Fibroblast of skin of abdomen (primary cell): Measurements from ENCODE around the gene JAK1.
"Not testable (repeated sequence)": the region's sequence is repeated elsewhere in the genome, so short reads cannot be mapped to it uniquely, and the experiment has no call there.

Experiments
- DNase-seq: peaks from one replicate; pipeline ENCODE4 v3.0.0-alpha.2; 2013

Gene JAK1

DNA sequence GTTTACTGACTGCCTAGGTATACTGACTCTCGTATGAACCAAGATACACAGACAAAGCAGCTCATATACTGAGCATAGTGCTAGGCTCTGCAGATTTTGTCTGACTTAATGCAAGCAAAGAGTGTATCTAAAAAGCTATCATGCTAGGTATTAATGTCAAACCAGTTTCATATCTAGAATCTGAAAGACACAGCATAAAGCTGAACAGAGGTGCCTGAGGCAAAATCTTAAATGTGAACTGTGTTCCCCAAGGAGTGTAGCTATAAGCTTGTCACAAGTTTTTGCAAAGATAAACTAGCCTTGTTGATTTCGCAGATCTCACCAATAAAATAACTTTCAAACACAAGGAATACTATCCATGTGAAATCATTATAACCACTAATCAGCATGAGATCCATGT lies 18.1 kb downstream of the JAK1 start:
- no peak for DNase-seq

DNA sequence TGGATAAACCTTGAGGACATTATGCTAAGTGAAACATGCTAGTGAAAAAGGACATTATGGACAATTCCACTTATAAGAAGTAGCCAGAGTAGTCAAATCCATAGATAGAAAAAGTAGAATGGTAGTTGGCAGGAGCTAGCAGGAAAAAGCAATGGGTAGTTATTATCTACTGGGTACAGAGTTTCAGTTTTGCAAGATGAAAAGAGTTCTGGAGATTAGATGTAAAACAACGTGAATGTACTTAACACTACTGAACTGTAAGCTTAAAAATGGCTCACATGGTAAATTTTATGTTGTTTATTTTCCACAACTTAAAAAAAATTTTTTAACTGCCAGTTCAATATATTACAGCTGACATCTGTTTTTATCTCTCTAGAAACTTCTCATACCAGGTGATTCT lies 19.4 kb downstream of the JAK1 start:
- no peak for DNase-seq

DNA sequence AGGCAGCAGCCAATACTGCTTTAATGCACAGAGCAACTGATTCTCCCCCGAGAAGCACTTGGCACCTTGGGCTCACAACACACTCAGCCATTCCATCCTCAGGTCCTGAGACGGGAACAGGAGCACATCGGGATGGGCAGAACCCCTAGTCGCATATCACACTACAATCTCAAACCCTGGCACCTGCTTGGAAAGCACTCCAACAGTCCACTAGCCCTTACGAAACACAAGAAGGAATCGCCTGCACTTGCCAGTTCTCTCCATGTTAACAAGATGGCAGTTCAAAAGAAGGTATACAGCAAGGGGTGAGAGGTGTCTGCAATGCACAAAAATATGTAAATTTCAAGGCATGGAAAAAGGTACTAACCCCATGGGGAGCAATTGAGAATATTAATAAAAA lies 21.4 kb downstream of the JAK1 start:
- DNase-seq = no peak

GRCh38 chr1:64942675-64943074 lies 23.7 kb downstream of the JAK1 start:
- no peak for DNase-seq

DNA sequence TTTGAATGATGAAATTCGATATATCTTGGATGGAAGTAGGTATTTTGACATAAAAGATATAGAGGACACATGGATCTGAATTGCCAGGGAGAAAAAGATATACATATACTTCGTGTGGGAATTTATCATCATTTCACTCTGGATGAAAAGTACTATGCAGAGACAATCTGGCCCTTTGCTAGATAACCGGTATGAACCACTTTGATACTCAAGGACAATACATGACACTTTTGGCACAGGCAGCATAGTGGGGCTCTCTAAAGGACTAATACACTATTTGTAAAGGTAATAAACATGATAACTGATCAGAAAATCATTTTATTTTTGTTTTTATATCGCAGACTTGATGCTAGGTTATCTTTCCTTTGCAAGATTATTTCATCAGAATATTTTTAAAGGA lies 24.2 kb downstream of the JAK1 start:
- no peak for DNase-seq

GRCh38 chr1:64941461-64942117 lies 24.8 kb downstream of the JAK1 start:
- DNase-seq = no peak

DNA sequence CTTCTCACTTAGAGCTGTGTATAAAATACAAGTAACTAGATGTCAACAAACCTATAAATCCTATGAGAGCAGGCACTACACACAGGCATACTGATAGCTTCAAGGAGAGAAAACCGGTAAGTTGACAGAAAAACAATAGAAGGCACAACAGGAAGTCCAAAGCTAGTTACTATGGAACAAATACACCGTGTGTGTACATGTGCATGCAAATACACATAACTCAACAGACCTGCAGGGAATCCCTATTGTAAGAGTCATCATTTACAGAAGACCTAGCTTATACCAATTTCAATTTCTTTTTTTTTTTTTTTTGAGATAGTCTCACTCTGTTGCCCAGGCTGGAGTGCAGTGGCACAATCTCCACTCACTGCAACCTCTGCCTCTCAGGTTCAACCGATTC lies 26.3 kb downstream of the JAK1 start:
- no peak for DNase-seq

DNA sequence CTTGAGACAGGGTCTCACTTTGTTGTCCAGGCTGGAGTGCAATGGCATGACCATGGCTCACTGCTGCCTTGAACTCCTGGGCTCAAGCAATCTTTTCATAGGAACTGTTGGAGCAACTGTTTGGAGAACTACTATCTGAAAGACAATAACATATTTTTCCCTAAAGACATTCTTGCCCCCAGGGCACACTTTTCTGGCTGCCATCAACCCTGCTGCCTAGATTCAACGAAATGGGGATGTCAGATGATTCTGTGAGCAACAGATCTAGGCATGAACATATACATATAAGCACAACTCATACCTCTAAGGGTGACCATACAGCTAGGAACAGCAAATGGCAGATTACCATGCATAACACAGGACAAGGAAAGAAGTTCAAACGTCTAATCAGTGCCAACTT lies 27.4 kb downstream of the JAK1 start:
- DNase-seq = no peak

DNA sequence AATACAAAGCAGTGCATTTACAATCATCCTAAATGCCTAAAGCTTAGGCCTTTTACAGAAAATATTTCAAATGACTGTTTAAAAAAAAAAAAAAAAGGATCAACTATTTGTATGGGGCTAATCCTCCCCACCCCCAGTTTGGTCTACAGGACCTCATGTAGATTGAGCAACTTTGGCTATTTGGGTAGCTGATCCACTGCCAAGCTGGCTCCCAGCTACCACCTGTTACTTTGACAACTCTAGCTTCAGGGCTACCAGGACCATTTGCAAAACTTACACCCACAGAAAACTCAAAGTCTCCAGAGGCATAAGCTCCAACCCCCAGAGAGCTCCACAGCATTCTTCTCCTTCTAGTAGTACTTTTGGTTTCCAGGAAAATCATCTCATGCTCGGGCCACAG lies 29.4 kb downstream of the JAK1 start:
- no peak for DNase-seq

- DNase-seq = no peak
These were observed 30.7 kb downstream of the JAK1 start for GRCh38 chr1:64935551-64936155.

GRCh38 chr1:64934878-64935275 lies 31.5 kb downstream of the JAK1 start:
- DNase-seq = no peak

- peak; percentile 86 for DNase-seq
These were observed 32.1 kb downstream of the JAK1 start for GRCh38 chr1:64934115-64934877.

DNA sequence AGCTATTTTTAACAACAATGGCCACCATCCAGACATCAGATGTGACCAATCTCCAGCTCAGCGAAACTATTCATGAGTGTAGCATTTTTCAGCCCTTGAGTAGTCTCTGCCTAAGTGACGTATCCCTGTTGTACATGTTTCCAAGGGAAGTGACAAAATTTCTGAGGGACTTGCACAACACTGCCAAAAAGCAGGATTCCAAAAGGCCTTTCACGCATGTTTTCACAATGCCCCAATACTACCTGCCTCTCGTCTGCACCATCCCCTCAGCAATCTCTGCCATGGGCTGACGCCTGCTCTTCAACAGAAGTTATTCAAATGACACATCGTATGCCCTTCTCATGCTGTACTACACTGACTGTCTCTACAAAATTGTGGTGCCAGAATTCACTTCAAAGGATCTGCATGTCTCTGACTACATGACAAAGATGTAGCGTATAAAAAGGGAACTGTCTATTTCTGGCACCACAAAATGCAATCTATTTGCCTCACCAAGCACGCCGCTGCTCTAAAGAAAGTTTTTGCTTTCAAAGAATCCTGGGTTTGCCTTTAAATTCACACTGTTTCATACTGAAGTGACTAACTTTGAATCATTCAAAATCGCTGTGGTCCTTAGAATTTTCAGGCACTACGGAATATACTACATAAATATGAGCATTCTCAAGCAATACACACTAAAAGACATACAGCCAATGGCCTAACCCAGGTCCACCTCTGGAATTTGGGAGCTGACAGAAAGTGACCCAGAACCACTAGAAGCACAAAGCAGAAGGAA lies 32.9 kb downstream of the JAK1 start:
- peak; percentile 90 for DNase-seq

GRCh38 chr1:64932962-64933295 lies 33.4 kb downstream of the JAK1 start:
- DNase-seq = no peak

- DNase-seq = not testable (repeated sequence)
These were observed 35.7 kb downstream of the JAK1 start for GRCh38 chr1:64930640-64931039.

- no peak for DNase-seq
These were observed 37.1 kb downstream of the JAK1 start for GRCh38 chr1:64929221-64929620.

DNA sequence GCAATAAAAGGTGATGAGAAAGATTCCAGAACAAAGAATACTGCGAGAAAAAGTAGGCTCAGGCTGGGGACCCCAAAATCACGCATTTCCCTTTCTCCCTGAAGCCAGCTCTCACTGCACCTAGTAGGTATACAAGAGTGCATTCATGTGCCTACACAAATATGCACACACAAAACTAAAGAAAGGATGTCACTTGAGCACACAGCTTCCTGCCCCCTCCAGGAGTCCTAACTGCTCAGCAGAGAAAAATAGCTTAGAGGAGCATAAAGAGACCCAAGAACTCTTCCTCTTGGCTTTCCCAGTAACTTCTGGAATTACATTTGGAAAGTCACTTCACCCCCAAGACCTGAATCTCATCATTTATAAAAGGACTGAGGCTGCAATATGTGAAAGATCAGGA lies 38.0 kb downstream of the JAK1 start:
- DNase-seq = no peak

GRCh38 chr1:64925594-64925993 lies 40.8 kb downstream of the JAK1 start:
- DNase-seq = no peak

GRCh38 chr1:64923294-64923718 lies 43.0 kb downstream of the JAK1 start:
- no peak for DNase-seq

- DNase-seq = no peak
These were observed 44.0 kb downstream of the JAK1 start for GRCh38 chr1:64922336-64922735.

DNA sequence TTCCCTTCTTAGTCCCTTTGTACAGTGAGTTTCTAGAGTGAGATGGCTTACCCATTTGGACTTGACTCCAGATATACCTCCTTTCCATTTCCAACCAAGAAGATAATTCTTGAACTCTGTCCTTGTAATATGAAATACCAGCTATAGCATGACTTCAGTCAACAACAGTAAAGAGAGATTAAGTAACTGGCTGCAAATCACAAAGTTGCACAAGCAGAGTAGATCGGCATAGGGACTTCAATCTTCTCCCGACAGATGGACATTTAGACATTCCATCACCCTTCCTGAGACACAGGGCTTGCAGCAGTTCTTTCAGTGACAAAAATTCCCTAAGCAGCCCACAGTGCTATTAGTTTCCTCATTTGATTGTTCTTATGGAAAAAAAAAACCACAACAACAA lies 44.6 kb downstream of the JAK1 start:
- peak; percentile 41 for DNase-seq

DNA sequence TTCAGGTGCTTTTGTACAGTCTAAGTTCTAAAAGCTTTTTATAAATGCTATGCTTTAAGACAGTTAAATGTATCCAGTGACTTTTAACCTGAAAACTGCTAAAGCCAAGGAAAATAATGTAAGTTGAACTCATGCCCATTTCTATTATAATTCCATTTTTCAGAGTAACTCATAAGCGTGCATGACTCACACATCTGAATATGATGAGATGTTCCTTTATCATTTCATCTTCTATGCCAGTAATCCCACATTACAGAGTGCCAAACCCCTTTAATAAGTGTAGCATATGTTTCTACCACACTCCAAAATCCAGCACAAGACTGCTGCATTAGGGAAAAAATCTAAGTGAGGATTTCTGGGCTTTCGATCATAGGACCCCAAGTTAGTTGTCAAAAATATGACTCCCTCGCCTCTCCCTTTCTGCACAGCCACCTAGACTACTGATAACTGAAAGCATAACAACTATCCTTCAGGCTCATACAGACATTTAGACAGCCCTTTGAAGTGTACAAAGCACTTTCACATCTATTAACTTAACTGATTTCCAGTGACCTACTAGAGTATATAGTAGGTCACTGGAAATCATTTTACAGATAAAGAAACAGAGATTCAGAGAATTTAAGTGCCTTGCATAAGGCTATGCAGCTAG lies 45.3 kb downstream of the JAK1 start:
- DNase-seq = peak; percentile 79

DNA sequence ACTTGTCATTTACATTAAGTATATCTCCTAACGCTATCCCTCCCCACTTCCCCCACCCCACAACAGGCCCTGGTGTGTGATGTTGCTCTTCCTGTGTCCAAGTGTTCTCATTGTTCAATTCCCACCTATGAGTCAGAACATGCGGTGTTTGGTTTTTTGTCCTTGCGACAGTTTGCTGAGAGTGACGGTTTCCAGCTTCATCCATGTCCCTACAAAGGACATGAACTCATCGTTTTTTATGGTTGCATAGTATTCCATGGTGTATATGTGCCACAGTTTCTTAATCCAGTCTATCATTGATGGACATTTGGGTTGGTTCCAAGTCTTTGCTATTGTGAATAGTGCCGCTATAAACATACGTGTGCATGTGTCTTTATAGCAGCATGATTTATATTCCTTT lies 47.2 kb downstream of the JAK1 start:
- DNase-seq = not testable (repeated sequence)
